ENCODE data around the gene PTGS1. TPM values are rescaled to one million over a fixed set of nuclear protein-coding genes. Genes with fewer than 3 reads are reported as not detected.
"Not testable (repeated sequence)": the region's sequence is repeated elsewhere in the genome, so short reads cannot be mapped to it uniquely, and the experiment has no call there.

PTGS1 gene
- 2.5 and 3.2 TPM in 2 replicates for total RNA-seq

DNA sequence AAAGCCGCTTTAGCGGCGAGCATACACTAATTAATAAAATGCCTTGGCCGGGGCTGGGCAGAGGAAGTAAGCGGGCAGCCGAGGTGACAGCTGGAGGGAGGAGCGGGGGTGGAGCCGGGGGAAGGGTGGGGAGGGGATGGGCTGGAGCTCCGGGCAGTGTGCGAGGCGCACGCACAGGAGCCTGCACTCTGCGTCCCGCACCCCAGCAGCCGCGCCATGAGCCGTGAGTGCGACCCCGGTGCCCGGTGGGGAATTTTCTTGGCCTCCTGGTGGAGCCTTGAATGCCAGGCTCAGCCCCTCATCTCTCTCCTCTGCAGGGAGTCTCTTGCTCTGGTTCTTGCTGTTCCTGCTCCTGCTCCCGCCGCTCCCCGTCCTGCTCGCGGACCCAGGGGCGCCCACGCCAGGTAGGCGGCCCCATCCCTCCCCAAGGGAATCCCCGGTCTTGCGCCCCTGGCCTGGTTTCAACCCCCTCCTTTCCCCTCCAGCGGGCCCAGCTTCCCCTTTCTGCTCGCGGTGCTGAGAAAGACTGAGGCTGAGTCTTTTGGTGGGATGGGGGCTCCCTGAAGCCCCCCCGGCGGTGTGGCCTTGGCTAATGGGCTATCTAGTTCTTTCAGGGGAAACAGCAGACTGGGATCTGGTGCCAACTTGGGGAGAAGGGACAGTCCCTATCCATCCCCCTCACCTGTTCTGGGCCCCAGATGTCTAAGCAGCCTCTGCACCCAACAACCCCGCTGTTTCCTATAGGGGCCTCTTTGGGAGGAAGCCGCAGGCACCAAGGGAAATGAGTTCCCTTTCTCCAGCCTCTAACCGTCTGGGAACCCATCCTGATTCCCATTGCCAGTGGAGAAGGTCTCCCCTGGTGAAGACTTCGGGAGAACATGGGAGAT lies at the start of gene PTGS1:
Gene PTGS1 (plus strand): TSS at position 156 of the 887 bp plus-strand sequence. CDS start 61 bp downstream, at position 217.
- Histone ChIP-seq H3K27me3 (ENCODE audit: insufficient read depth, low read length) (peaks cover 7% of the 10 kb centered on the region), H3K4me3 (ENCODE audit: insufficient read depth, low read length) (peak within 1 kb of the TSS; percentile 66), H3K9me3 (ENCODE audit: low read depth, low read length) (no peaks in the 10 kb centered on the region), H3K4me1 (ENCODE audit: insufficient read depth, low read length) (peaks cover 10% of the 10 kb centered on the region), H3K36me3 (ENCODE audit: insufficient read depth, low read length) (no peaks in the 10 kb centered on the region), H2AFZ (ENCODE audit: low read length) (peak within 1 kb of the TSS; percentile 63), H3K4me2 (ENCODE audit: insufficient read depth, low read length) (peak within 1 kb of the TSS; percentile 79), H3K27ac (ENCODE audit: low read depth, low read length) (no peak within 1 kb of the TSS), H4K20me1 (ENCODE audit: insufficient read depth, low read length) (no peaks in the 10 kb centered on the region), H3K79me2 (ENCODE audit: insufficient read depth, low read length) (no peaks in the 10 kb centered on the region)
- peak; percentile 85 for DNase-seq (ENCODE audit: insufficient read length, low spot score, missing footprints)
- TF ChIP-seq, protein P1, sequence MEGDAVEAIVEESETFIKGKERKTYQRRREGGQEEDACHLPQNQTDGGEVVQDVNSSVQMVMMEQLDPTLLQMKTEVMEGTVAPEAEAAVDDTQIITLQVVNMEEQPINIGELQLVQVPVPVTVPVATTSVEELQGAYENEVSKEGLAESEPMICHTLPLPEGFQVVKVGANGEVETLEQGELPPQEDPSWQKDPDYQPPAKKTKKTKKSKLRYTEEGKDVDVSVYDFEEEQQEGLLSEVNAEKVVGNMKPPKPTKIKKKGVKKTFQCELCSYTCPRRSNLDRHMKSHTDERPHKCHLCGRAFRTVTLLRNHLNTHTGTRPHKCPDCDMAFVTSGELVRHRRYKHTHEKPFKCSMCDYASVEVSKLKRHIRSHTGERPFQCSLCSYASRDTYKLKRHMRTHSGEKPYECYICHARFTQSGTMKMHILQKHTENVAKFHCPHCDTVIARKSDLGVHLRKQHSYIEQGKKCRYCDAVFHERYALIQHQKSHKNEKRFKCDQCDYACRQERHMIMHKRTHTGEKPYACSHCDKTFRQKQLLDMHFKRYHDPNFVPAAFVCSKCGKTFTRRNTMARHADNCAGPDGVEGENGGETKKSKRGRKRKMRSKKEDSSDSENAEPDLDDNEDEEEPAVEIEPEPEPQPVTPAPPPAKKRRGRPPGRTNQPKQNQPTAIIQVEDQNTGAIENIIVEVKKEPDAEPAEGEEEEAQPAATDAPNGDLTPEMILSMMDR (IDR thresholded peaks at IDR 0.05; ENCODE audit: extremely low read depth, low read depth, low read length): no peak

DNA sequence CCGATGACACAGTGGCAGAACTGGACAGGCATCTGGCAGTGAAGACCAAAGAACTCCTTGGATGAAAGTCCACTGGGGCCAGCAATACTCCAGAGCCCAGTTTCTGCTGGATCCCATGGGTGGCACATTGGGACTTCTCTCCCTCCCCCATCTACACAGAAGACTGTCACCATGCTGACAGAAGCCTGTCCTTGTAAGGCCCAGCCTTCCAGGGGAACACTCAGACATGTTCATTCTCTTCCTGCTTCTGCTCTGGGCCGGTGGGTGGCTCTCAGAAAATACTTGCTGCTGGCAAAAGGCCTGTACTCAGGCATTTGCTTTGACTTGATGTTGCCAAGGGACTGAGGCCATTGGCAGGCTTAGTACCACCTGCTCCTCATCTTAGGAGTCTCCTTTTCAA lies 48.3 kb upstream of the PTGS1 start:
- Histone ChIP-seq H3K4me3 (ENCODE audit: insufficient read depth, low read length) (no peak overlapping the region), H3K79me2 (ENCODE audit: insufficient read depth, low read length) (no peaks in the 10 kb centered on the region), H3K4me2 (ENCODE audit: insufficient read depth, low read length) (no peak overlapping the region), H3K4me1 (ENCODE audit: insufficient read depth, low read length) (no peaks in the 10 kb centered on the region), H2AFZ (ENCODE audit: low read length) (no peak overlapping the region), H3K9me3 (ENCODE audit: low read depth, low read length) (no peaks in the 10 kb centered on the region), H3K36me3 (ENCODE audit: insufficient read depth, low read length) (peaks cover 27% of the 10 kb centered on the region), H4K20me1 (ENCODE audit: insufficient read depth, low read length) (peaks cover 5% of the 10 kb centered on the region), H3K27ac (ENCODE audit: low read depth, low read length) (no peak overlapping the region), H3K27me3 (ENCODE audit: insufficient read depth, low read length) (no peaks in the 10 kb centered on the region)
- no peak for DNase-seq (ENCODE audit: insufficient read length, low spot score, missing footprints)
- TF ChIP-seq, protein P1 (IDR thresholded peaks at IDR 0.05; ENCODE audit: extremely low read depth, low read depth, low read length): no peak

DNA sequence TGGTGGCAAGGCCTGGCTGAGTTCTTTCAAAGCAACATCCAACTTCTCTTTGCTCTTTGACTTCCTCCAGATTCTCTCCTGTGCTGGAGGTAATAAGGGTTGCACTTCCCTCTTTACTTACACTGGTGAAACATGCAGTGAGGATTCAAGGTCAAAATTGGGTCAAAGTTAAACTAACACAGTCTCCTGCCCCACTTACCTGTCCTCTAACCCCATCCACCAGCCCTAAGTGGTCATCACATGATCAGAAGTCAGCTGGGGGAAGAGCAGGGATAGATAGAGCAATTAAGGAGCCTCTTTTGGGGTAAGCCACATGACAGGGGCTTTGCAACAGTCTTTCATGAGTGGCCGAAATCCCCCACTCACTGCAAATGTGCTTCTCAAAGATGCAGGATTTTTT lies 46.2 kb upstream of the PTGS1 start:
- not testable (repeated sequence) for H2AFZ ChIP-seq (ENCODE audit: low read length); H3K79me2 ChIP-seq (ENCODE audit: insufficient read depth, low read length); H3K4me2 ChIP-seq (ENCODE audit: insufficient read depth, low read length); H3K27ac ChIP-seq (ENCODE audit: low read depth, low read length); H3K4me1 ChIP-seq (ENCODE audit: insufficient read depth, low read length); H3K27me3 ChIP-seq (ENCODE audit: insufficient read depth, low read length); H4K20me1 ChIP-seq (ENCODE audit: insufficient read depth, low read length); DNase-seq (ENCODE audit: insufficient read length, low spot score, missing footprints); H3K9me3 ChIP-seq (ENCODE audit: low read depth, low read length); H3K4me3 ChIP-seq (ENCODE audit: insufficient read depth, low read length)
- peaks cover 32% of the 10 kb centered on the region for H3K36me3 ChIP-seq (ENCODE audit: insufficient read depth, low read length)

DNA sequence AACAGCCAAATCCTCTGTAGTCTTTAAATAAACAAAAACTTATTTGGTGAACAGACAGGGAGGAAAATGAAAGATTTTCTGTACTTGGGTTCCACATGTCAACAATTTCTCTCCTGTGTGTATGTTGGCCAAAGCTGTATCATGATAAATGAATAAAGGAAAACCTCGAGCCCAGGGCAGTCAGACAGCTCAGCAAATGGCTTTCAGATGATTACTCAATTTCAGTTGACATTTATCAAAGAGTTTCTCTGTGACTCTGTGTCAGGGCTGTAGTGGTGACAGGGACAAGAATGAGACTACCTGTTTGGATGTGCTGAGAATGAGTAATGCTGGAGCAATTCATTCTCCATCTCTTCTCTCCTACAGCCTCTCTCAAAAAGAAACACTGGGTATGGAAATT lies 45.7 kb upstream of the PTGS1 start:
- H3K4me2 ChIP-seq (ENCODE audit: insufficient read depth, low read length): no peak overlapping the region
- TF ChIP-seq, protein P1 (IDR thresholded peaks at IDR 0.05; ENCODE audit: extremely low read depth, low read depth, low read length): no peak
- H3K27ac ChIP-seq (ENCODE audit: low read depth, low read length): no peak overlapping the region
- H3K27me3 ChIP-seq (ENCODE audit: insufficient read depth, low read length): no peaks in the 10 kb centered on the region
- no peaks in the 10 kb centered on the region for H3K79me2 ChIP-seq (ENCODE audit: insufficient read depth, low read length)
- H3K4me3 ChIP-seq (ENCODE audit: insufficient read depth, low read length): no peak overlapping the region
- peaks cover 34% of the 10 kb centered on the region for H3K36me3 ChIP-seq (ENCODE audit: insufficient read depth, low read length)
- H3K9me3 ChIP-seq (ENCODE audit: low read depth, low read length): no peaks in the 10 kb centered on the region
- no peak overlapping the region for H2AFZ ChIP-seq (ENCODE audit: low read length)
- DNase-seq (ENCODE audit: insufficient read length, low spot score, missing footprints): peak; percentile 58
- no peaks in the 10 kb centered on the region for H3K4me1 ChIP-seq (ENCODE audit: insufficient read depth, low read length)
- peaks cover 4% of the 10 kb centered on the region for H4K20me1 ChIP-seq (ENCODE audit: insufficient read depth, low read length)

Measured in osteoblast (primary cell).